Muscle layer of duodenum (tissue), 2 donors: ENCODE measurements around the gene EHD4.

ENCODE experiments used
- H3K27ac ChIP-seq: one replicate; pipeline ENCODE4 v1.7.0; 2013; ENCODE audit warnings: mild to moderate bottlenecking, low read length
- H3K27me3 ChIP-seq: one replicate; pipeline ENCODE4 v1.7.0; 2013; ENCODE audit warnings: low read depth, mild to moderate bottlenecking, control low read depth, low read length
- H3K36me3 ChIP-seq, 2 donors: one replicate each; pipeline ENCODE4 v1.7.0; 2013; ENCODE audit warnings: low read length in 2 of 2, control low read depth in 1 of 2, mild to moderate bottlenecking in 1 of 2; ENCODE audit not compliant: insufficient read depth in 2 of 2, control insufficient read depth in 1 of 2
- H3K4me1 ChIP-seq, 2 donors: one replicate each; pipeline ENCODE4 v1.7.0; 2013; ENCODE audit warnings: low read length in 2 of 2, mild to moderate bottlenecking in 2 of 2, control low read depth in 1 of 2, moderate library complexity in 1 of 2; ENCODE audit not compliant: insufficient read depth in 2 of 2, control insufficient read depth in 1 of 2
- H3K4me3 ChIP-seq, 2 donors: one replicate each; pipeline ENCODE4 v1.7.0; 2013; ENCODE audit warnings: low read length in 2 of 2, low read depth in 1 of 2, mild to moderate bottlenecking in 1 of 2
- H3K9me3 ChIP-seq, 2 donors: one replicate each; pipeline ENCODE4 v1.7.0; 2013; ENCODE audit warnings: low read length in 2 of 2, control low read depth in 1 of 2, mild to moderate bottlenecking in 1 of 2; ENCODE audit not compliant: control insufficient read depth in 1 of 2
- donor health status: healthy.

EHD4 gene

GRCh38 chr15:41941644-41942415 is 30.5 kb downstream of the EHD4 start:
- H3K4me3 ChIP-seq = no peak overlapping the region
- H3K9me3 ChIP-seq = no peaks in the 10 kb centered on the region
- peaks cover 4 to 9% of the 10 kb centered on the region in 2 donors for H3K36me3 ChIP-seq
- H3K4me1 ChIP-seq = peaks cover 3 to 10% of the 10 kb centered on the region in 2 donors
- H3K27ac ChIP-seq = no peak overlapping the region
- H3K27me3 ChIP-seq = no peaks in the 10 kb centered on the region

- peaks cover 3 to 10% of the 10 kb centered on the region in 2 donors for H3K4me1 ChIP-seq
Observed at GRCh38 chr15:41940441-41940857, 31.9 kb downstream of the EHD4 start.

GRCh38 chr15:41939986-41940385 is 32.4 kb downstream of the EHD4 start:
- H3K4me1 ChIP-seq = peaks cover 3 to 10% of the 10 kb centered on the region in 2 donors
- no peak overlapping the region for H3K27ac ChIP-seq
- peaks cover 4 to 9% of the 10 kb centered on the region in 2 donors for H3K36me3 ChIP-seq
- H3K27me3 ChIP-seq = no peaks in the 10 kb centered on the region
- no peak overlapping the region for H3K4me3 ChIP-seq
- no peaks in the 10 kb centered on the region for H3K9me3 ChIP-seq

More at GRCh38 chr15:41940441-41940857, 31.9 kb downstream of the EHD4 start:
- peaks cover 4 to 9% of the 10 kb centered on the region in 2 donors for H3K36me3 ChIP-seq
- H3K4me3 ChIP-seq = no peak overlapping the region
- no peaks in the 10 kb centered on the region for H3K27me3 ChIP-seq
- H3K9me3 ChIP-seq = no peaks in the 10 kb centered on the region
- no peak overlapping the region for H3K27ac ChIP-seq

- Histone ChIP-seq H3K9me3 (no peaks in the 10 kb centered on the region), H3K27ac (peak overlapping the region; percentile 44), H3K36me3 (peaks cover 4 to 9% of the 10 kb centered on the region in 2 donors), H3K4me3 (no peak overlapping the region), H3K27me3 (no peaks in the 10 kb centered on the region), H3K4me1 (no peaks in the 10 kb centered on the region)
Observed at GRCh38 chr15:41937568-41937923, 34.8 kb downstream of the EHD4 start.

GRCh38 chr15:41936649-41937567 is 35.4 kb downstream of the EHD4 start:
- Histone ChIP-seq H3K27ac (peak overlapping the region; percentile 44), H3K4me3 (no peak overlapping the region), H3K4me1 (no peaks in the 10 kb centered on the region), H3K27me3 (no peaks in the 10 kb centered on the region), H3K9me3 (no peaks in the 10 kb centered on the region), H3K36me3 (peaks cover 4 to 8% of the 10 kb centered on the region in 2 donors)

- Histone ChIP-seq H3K36me3 (peaks cover 4% of the 10 kb centered on the region in 2 donors), H3K9me3 (no peaks in the 10 kb centered on the region), H3K4me3 (no peak overlapping the region), H3K4me1 (peaks cover 0 to 1% of the 10 kb centered on the region in 2 donors), H3K27ac (peak overlapping the region; percentile 16), H3K27me3 (no peaks in the 10 kb centered on the region)
Observed at GRCh38 chr15:41936155-41936554, 36.2 kb downstream of the EHD4 start.

GRCh38 chr15:41935566-41936020 is 36.8 kb downstream of the EHD4 start:
- Histone ChIP-seq H3K36me3 (peaks cover 4% of the 10 kb centered on the region in 2 donors), H3K4me3 (no peak overlapping the region), H3K27ac (peak overlapping the region; percentile 16), H3K4me1 (peaks cover 3 to 6% of the 10 kb centered on the region in 2 donors), H3K27me3 (no peaks in the 10 kb centered on the region), H3K9me3 (no peaks in the 10 kb centered on the region)

GRCh38 chr15:41934843-41935242 is 37.5 kb downstream of the EHD4 start:
- H3K9me3 ChIP-seq = no peaks in the 10 kb centered on the region
- peaks cover 9 to 14% of the 10 kb centered on the region in 2 donors for H3K4me1 ChIP-seq
- H3K4me3 ChIP-seq = no peak overlapping the region
- H3K27ac ChIP-seq = peak overlapping the region; percentile 32
- H3K36me3 ChIP-seq = no peaks in the 10 kb centered on the region
- no peaks in the 10 kb centered on the region for H3K27me3 ChIP-seq

GRCh38 chr15:41933771-41934170 is 38.6 kb downstream of the EHD4 start:
- H3K27me3 ChIP-seq = no peaks in the 10 kb centered on the region
- no peaks in the 10 kb centered on the region for H3K9me3 ChIP-seq
- peaks cover 20 to 24% of the 10 kb centered on the region in 2 donors for H3K4me1 ChIP-seq
- H3K27ac ChIP-seq = peak overlapping the region; percentile 37
- no peak overlapping the region for H3K4me3 ChIP-seq
- H3K36me3 ChIP-seq = no peaks in the 10 kb centered on the region

- peaks cover 24 to 29% of the 10 kb centered on the region in 2 donors for H3K4me1 ChIP-seq
- no peaks in the 10 kb centered on the region for H3K27me3 ChIP-seq
- H3K27ac ChIP-seq = peak overlapping the region; percentile 37
- H3K4me3 ChIP-seq = no peak overlapping the region
- H3K9me3 ChIP-seq = no peaks in the 10 kb centered on the region
- no peaks in the 10 kb centered on the region for H3K36me3 ChIP-seq
Observed at GRCh38 chr15:41933326-41933725, 39.0 kb downstream of the EHD4 start.
